Lower leg skin (tissue), 4 donors: ENCODE results near the gene EFCC1. TPM values are rescaled to one million over a fixed set of nuclear protein-coding genes. Genes with fewer than 3 reads are reported as not detected.

ENCODE experiments used
- DNase-seq, 2 donors: peaks; one replicate each; pipeline ENCODE4 v3.0.0-alpha.2; 2019; ENCODE audit warnings: low spot score in 2 of 2
- H3K4me3 ChIP-seq: fragments of 200-600 bp; sonication (generic); 2 replicates; pipeline ENCODE4 v1.5.1; 2017; ENCODE audit warnings: mild to moderate bottlenecking, low read depth; ENCODE audit not compliant: poor library complexity, severe bottlenecking
- POLR2A ChIP-seq, 2 donors: fragments of 450-650 bp; IDR thresholded peaks; one replicate each; pipeline ENCODE4 v1.6.1; 2016 to 2017; ENCODE audit warnings: antibody characterized with exemption in 2 of 2, mild to moderate bottlenecking in 1 of 2, moderate library complexity in 1 of 2
- WGBS, 2 donors: methylation state at CpG; one replicate each; pipeline ENCODE4 v1.1.5; 2018; 5-methylcytosine and 5-hydroxymethylcytosine counted together
- intact Hi-C: fragments of 100-400 bp; cut with DNase I; formaldehyde crosslinking; loops from one replicate; pipeline ENCODE4 v1.15.0; 2023; ENCODE audit warnings: low total_unique reads
- total RNA-seq, 4 donors: library from RNA; depleted of rRNA; stranded (reverse); fragments of >200 nt; gene quantifications; one replicate each; pipeline ENCODE4 v1.1.0, GENCODE V29; 2016
- TF ChIP-seq, protein P1 (sequence below), 3 donors: fragments of 450-650 bp; IDR thresholded peaks; one replicate each; pipeline ENCODE4 v1.5.1; 2016; ENCODE audit warnings: antibody characterized with exemption in 3 of 3, mild to moderate bottlenecking in 3 of 3, moderate library complexity in 2 of 3

Gene EFCC1
- total RNA-seq, 4 donors from 2014 or later = 0.80 to 3.0 (median 2.2) TPM

DNA sequence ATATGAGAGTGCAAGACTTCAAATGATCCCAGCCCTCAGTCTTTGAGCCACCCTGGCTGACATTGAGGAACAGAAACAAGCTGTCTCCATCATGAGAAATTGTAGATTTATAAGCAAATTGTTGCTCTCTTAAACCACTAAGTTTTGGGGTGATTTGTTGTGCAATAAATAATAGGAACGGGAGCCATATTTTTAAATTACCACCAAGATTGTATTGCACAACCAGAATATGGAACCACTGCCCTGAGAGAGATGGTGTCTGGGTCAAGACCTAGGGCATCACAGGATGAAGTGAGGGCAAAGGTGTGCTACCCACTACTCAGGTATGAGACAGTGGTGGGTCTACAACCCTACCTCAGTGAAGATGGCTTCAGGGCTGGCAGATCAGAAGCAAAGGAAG, 4.9 kb upstream of the EFCC1 start:
- DNase-seq = no peak
- TF ChIP-seq POLR2A (IDR thresholded peaks at IDR 0.05) = no peak
- TF ChIP-seq, protein P1, sequence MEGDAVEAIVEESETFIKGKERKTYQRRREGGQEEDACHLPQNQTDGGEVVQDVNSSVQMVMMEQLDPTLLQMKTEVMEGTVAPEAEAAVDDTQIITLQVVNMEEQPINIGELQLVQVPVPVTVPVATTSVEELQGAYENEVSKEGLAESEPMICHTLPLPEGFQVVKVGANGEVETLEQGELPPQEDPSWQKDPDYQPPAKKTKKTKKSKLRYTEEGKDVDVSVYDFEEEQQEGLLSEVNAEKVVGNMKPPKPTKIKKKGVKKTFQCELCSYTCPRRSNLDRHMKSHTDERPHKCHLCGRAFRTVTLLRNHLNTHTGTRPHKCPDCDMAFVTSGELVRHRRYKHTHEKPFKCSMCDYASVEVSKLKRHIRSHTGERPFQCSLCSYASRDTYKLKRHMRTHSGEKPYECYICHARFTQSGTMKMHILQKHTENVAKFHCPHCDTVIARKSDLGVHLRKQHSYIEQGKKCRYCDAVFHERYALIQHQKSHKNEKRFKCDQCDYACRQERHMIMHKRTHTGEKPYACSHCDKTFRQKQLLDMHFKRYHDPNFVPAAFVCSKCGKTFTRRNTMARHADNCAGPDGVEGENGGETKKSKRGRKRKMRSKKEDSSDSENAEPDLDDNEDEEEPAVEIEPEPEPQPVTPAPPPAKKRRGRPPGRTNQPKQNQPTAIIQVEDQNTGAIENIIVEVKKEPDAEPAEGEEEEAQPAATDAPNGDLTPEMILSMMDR (IDR thresholded peaks at IDR 0.05) = no peak
- 90 to 96% methylated on average over 1 of the region's 1 CpG for WGBS, 2 donors
- no peak overlapping the region for H3K4me3 ChIP-seq
- intact Hi-C loops = no loop called here

DNA sequence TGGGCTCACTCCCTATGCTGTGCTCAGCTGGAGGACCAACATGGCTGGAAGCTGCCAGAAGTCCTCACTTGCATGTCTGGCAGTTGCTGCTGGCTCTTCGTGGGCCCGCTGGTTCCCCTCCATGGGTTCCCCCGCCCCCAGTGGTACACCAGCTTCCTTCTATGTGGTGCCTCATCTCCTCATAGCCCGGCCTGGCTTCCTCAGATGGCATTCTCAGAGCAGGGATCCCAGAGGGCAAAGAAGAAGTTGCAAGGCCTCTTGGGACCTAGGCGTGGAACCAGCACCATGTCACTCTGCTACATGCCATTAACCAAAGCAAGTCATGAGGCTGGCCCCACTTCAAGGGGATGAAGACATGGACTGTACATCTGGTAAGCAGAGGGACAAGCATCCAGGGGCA, 4.4 kb upstream of the EFCC1 start:
- DNase-seq = no peak
- WGBS, 2 donors = 91 to 95% methylated on average over 5 of the region's 5 CpGs
- TF ChIP-seq, protein P1 (IDR thresholded peaks at IDR 0.05) = no peak
- no peak for TF ChIP-seq POLR2A (IDR thresholded peaks at IDR 0.05)
- intact Hi-C loops = no loop called here
- no peak overlapping the region for H3K4me3 ChIP-seq

DNA sequence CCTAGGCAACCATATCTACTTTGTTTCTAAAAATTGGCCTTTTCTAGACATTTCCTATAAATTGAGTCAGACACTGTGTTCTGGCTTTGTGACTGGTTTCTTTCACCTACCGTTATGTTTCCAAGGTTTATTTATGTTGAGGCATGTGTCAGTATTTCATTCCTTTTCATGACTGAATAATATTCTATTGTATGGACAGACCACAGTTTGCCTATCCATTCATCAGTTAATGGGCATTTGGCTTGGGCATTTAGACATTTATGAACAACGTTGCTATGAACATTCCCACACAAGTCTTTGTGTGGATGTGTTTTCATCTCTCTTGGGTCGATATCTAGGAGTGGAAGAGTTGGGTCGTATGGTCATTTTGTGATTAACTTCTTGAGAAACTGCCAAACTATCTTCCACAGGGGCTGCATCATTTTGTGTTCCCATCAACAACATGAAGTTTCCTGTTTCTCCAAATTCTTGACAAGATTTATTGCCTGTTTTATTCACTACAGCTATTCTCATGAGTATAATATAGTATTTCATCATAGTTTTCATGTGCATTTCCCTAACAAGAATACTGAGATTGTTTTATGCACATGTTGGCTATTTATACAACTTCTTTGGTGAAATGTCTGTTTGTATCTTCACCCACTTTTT, 3.5 kb upstream of the EFCC1 start:
- intact Hi-C loops = no loop called here
- WGBS, 2 donors = 69 to 81% methylated on average over 4 of the region's 4 CpGs
- no peak for DNase-seq
- H3K4me3 ChIP-seq = no peak overlapping the region
- TF ChIP-seq POLR2A (IDR thresholded peaks at IDR 0.05) = no peak
- TF ChIP-seq, protein P1 (IDR thresholded peaks at IDR 0.05) = no peak

DNA sequence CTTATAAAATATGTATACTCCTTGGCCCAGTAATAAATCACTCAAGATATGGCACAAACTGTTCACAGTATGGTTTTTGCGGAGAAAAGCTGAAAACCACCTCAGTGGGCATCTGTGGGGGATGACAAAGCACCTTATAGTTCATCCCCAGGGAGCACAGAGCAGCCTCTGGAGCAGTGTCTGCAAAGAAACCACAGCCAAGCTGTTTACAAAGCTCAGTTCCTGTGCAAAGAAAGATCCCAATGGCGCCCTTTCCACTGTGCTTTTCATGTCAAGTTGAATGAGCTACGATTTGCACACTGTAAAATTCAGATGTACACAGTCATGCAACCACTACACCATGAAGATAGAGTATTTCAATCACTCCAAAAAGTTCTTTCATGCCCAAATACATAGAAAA, 2.5 kb upstream of the EFCC1 start:
- DNase-seq = no peak
- no peak overlapping the region for H3K4me3 ChIP-seq
- 73 to 83% methylated on average over 3 of the region's 3 CpGs for WGBS, 2 donors
- TF ChIP-seq, protein P1 (IDR thresholded peaks at IDR 0.05) = no peak
- TF ChIP-seq POLR2A (IDR thresholded peaks at IDR 0.05) = no peak
- intact Hi-C loops = no loop called here

DNA sequence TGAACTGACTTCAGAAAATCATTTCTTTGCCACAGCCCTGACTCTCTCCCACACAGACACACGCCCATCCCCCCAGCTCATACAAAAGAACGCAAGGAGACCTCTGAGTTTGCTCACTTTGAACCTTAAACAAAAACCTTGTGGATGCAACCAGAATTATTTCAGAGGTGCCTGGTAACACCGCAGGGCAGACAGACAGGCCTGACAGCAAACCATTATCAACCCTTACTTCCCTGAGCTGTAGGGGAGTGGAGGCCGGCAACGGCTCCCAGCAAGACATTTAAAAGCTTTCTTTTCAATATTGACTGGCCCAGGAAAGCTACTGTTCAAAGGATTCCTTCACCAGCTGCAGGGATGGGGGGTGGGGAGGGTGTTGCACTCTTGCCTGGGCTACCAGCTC, 2.0 kb upstream of the EFCC1 start:
- no peak for TF ChIP-seq POLR2A (IDR thresholded peaks at IDR 0.05)
- TF ChIP-seq, protein P1 (IDR thresholded peaks at IDR 0.05) = no peak
- intact Hi-C loops = no loop called here
- DNase-seq = no peak
- 78 to 79% methylated on average over 5 of the region's 5 CpGs for WGBS, 2 donors
- no peak overlapping the region for H3K4me3 ChIP-seq

DNA sequence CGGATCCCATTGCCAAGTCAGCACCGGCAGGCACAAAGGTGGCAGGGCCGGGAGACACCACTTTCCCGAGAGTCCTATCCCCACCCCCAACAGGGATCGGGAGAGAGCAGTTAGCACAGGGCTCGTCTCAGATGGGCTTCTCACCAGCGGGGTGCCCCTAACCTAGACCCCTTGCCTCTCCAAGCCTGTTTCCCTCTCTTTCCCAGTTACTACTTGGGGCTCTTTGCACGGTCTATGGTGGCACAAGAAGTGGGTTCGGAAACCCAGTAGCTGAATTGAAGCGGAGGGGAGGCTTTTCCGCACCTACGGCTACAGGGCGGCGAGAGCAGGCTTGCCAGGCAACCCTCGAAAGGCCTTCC, 383 bp upstream of the EFCC1 start:
- H3K4me3 ChIP-seq = peak overlapping the region; percentile 25
- 11 to 26% methylated on average over 14 to 15 of the region's 15 CpGs for WGBS, 2 donors
- DNase-seq = no peak
- no peak for TF ChIP-seq POLR2A (IDR thresholded peaks at IDR 0.05)
- TF ChIP-seq, protein P1 (IDR thresholded peaks at IDR 0.05) = no peak
- intact Hi-C loops = no loop called here
